ENCODE results near the gene CPSF3. TPM values are rescaled to one million over a fixed set of nuclear protein-coding genes. Genes with fewer than 3 reads are reported as not detected.

CPSF3 gene
- total RNA-seq, 1 donor from 2014 or later: 40.3 TPM

- Histone ChIP-seq H2AFZ (ENCODE audit: low read depth, low read length) (peak within 1 kb of the TSS; percentile 94), H3K4me1 (ENCODE audit: insufficient read depth, low read length) (peaks cover 11% of the 10 kb centered on the region), H3K79me2 (ENCODE audit: insufficient read depth, low read length) (peaks cover 40% of the 10 kb centered on the region), H3K9me3 (ENCODE audit: insufficient read depth, low read depth, low read length) (no peaks in the 10 kb centered on the region), H3K36me3 (ENCODE audit: insufficient read depth, low read length) (peaks cover 11% of the 10 kb centered on the region), H3K9ac (ENCODE audit: low read length) (peak within 1 kb of the TSS; percentile 83), H3K27ac (ENCODE audit: low read depth, low read length) (peak within 1 kb of the TSS; percentile 67), H4K20me1 (ENCODE audit: insufficient read depth, low read length) (peaks cover 7% of the 10 kb centered on the region), H3K4me2 (ENCODE audit: low read length) (peak within 1 kb of the TSS; percentile 86), H3K4me3 (ENCODE audit: insufficient read depth, low read depth, low read length) (peak within 1 kb of the TSS; percentile 71), H3K27me3 (ENCODE audit: insufficient read depth, low read length) (no peaks in the 10 kb centered on the region)
- H3K27ac Mint-ChIP-seq (ENCODE audit: unreplicated experiment): peak within 1 kb of the TSS; percentile 58
- no peaks in the 10 kb centered on the region for H3K27me3 Mint-ChIP-seq (ENCODE audit: low read depth, unreplicated experiment)
- H3K4me1 Mint-ChIP-seq (ENCODE audit: low read depth, unreplicated experiment): peaks cover 25% of the 10 kb centered on the region
- peak within 1 kb of the TSS; percentile 79 for H3K4me3 Mint-ChIP-seq (ENCODE audit: unreplicated experiment)
- peaks cover 22% of the 10 kb centered on the region for H3K36me3 Mint-ChIP-seq (ENCODE audit: low read depth, unreplicated experiment)
- H3K9me3 Mint-ChIP-seq (ENCODE audit: unreplicated experiment): no peaks in the 10 kb centered on the region
- FAIRE-seq (no peak), DNase-seq (ENCODE audit: low read depth) (peak; percentile 23)
- TF ChIP-seq EZH2 (IDR thresholded peaks at IDR 0.05; ENCODE audit: insufficient read depth, low read length): no peak
- TF ChIP-seq CTCF (IDR thresholded peaks at IDR 0.05; ENCODE audit: insufficient read depth, low read depth, low read length): no peak
These were observed 51.1 kb downstream of the CPSF3 start, which contains the start of gene IAH1 for GRCh38 chr2:9474361-9475057. IAH1 (plus strand) TSS chr2:9474551; CDS start chr2:9474567, 16 bp downstream.

GRCh38 chr2:9477914-9478313, 54.5 kb downstream of the CPSF3 start:
- peaks cover 13% of the 10 kb centered on the region for H3K36me3 ChIP-seq (ENCODE audit: insufficient read depth, low read length)
- no peak overlapping the region for H3K4me3 ChIP-seq (ENCODE audit: insufficient read depth, low read depth, low read length)
- Mint-ChIP-seq H3K4me1 (ENCODE audit: low read depth, unreplicated experiment) (peaks cover 39% of the 10 kb centered on the region), H3K27ac (ENCODE audit: unreplicated experiment) (no peak overlapping the region), H3K4me3 (ENCODE audit: unreplicated experiment) (no peak overlapping the region), H3K27me3 (ENCODE audit: low read depth, unreplicated experiment) (no peaks in the 10 kb centered on the region), H3K36me3 (ENCODE audit: low read depth, unreplicated experiment) (peaks cover 13% of the 10 kb centered on the region), H3K9me3 (ENCODE audit: unreplicated experiment) (no peaks in the 10 kb centered on the region)
- peaks cover 33% of the 10 kb centered on the region for H4K20me1 ChIP-seq (ENCODE audit: insufficient read depth, low read length)
- no peak overlapping the region for H3K27ac ChIP-seq (ENCODE audit: low read depth, low read length)
- H3K4me1 ChIP-seq (ENCODE audit: insufficient read depth, low read length): peaks cover 21% of the 10 kb centered on the region
- DNase-seq (ENCODE audit: low read depth) (no peak), FAIRE-seq (no peak)
- H3K79me2 ChIP-seq (ENCODE audit: insufficient read depth, low read length): peaks cover 48% of the 10 kb centered on the region
- no peak for TF ChIP-seq CTCF (IDR thresholded peaks at IDR 0.05; ENCODE audit: insufficient read depth, low read depth, low read length)
- no peak for TF ChIP-seq EZH2 (IDR thresholded peaks at IDR 0.05; ENCODE audit: insufficient read depth, low read length)
- H2AFZ ChIP-seq (ENCODE audit: low read depth, low read length): no peak overlapping the region
- no peak overlapping the region for H3K4me2 ChIP-seq (ENCODE audit: low read length)
- no peak overlapping the region for H3K9ac ChIP-seq (ENCODE audit: low read length)
- no peaks in the 10 kb centered on the region for H3K27me3 ChIP-seq (ENCODE audit: insufficient read depth, low read length)
- no peaks in the 10 kb centered on the region for H3K9me3 ChIP-seq (ENCODE audit: insufficient read depth, low read depth, low read length)

- H3K4me1 Mint-ChIP-seq (ENCODE audit: low read depth, unreplicated experiment): peaks cover 39% of the 10 kb centered on the region
- FAIRE-seq: no peak
- no peaks in the 10 kb centered on the region for H3K27me3 Mint-ChIP-seq (ENCODE audit: low read depth, unreplicated experiment)
- Histone ChIP-seq H3K4me1 (ENCODE audit: insufficient read depth, low read length) (peaks cover 21% of the 10 kb centered on the region), H3K27me3 (ENCODE audit: insufficient read depth, low read length) (no peaks in the 10 kb centered on the region), H2AFZ (ENCODE audit: low read depth, low read length) (no peak overlapping the region), H3K4me3 (ENCODE audit: insufficient read depth, low read depth, low read length) (no peak overlapping the region), H4K20me1 (ENCODE audit: insufficient read depth, low read length) (peaks cover 37% of the 10 kb centered on the region), H3K79me2 (ENCODE audit: insufficient read depth, low read length) (peaks cover 48% of the 10 kb centered on the region), H3K4me2 (ENCODE audit: low read length) (no peak overlapping the region), H3K27ac (ENCODE audit: low read depth, low read length) (no peak overlapping the region), H3K36me3 (ENCODE audit: insufficient read depth, low read length) (peaks cover 15% of the 10 kb centered on the region), H3K9ac (ENCODE audit: low read length) (no peak overlapping the region), H3K9me3 (ENCODE audit: insufficient read depth, low read depth, low read length) (no peaks in the 10 kb centered on the region)
- H3K9me3 Mint-ChIP-seq (ENCODE audit: unreplicated experiment): no peaks in the 10 kb centered on the region
- H3K27ac Mint-ChIP-seq (ENCODE audit: unreplicated experiment): peak overlapping the region; percentile 3
- H3K36me3 Mint-ChIP-seq (ENCODE audit: low read depth, unreplicated experiment): peaks cover 11% of the 10 kb centered on the region
- H3K4me3 Mint-ChIP-seq (ENCODE audit: unreplicated experiment): no peak overlapping the region
- TF ChIP-seq CTCF (IDR thresholded peaks at IDR 0.05; ENCODE audit: insufficient read depth, low read depth, low read length) (no peak), EZH2 (IDR thresholded peaks at IDR 0.05; ENCODE audit: insufficient read depth, low read length) (no peak)
- DNase-seq (ENCODE audit: low read depth): no peak
These were observed 55.1 kb downstream of the CPSF3 start for GRCh38 chr2:9478526-9478925.

Measured in astrocyte (in vitro differentiated cells and primary cell).